ENCODE results near the gene TM9SF1. TPM values are rescaled to one million over a fixed set of nuclear protein-coding genes. Genes with fewer than 3 reads are reported as not detected.

The TM9SF1 gene
- total RNA-seq, 4 donors from 2014 or later: 44.6 to 64.4 (median 52.9) TPM

- TF ChIP-seq, protein P1, sequence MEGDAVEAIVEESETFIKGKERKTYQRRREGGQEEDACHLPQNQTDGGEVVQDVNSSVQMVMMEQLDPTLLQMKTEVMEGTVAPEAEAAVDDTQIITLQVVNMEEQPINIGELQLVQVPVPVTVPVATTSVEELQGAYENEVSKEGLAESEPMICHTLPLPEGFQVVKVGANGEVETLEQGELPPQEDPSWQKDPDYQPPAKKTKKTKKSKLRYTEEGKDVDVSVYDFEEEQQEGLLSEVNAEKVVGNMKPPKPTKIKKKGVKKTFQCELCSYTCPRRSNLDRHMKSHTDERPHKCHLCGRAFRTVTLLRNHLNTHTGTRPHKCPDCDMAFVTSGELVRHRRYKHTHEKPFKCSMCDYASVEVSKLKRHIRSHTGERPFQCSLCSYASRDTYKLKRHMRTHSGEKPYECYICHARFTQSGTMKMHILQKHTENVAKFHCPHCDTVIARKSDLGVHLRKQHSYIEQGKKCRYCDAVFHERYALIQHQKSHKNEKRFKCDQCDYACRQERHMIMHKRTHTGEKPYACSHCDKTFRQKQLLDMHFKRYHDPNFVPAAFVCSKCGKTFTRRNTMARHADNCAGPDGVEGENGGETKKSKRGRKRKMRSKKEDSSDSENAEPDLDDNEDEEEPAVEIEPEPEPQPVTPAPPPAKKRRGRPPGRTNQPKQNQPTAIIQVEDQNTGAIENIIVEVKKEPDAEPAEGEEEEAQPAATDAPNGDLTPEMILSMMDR (IDR thresholded peaks at IDR 0.05): no peak
- no peak for TF ChIP-seq POLR2A (IDR thresholded peaks at IDR 0.05)
- no peak for DNase-seq (ENCODE audit: low spot score in 2 of 2)
- 94 to 95% methylated on average over 15 of the region's 15 CpGs for WGBS, 2 donors
- intact Hi-C loops (cut with DNase I; ENCODE audit: low total_unique reads): no loop called here
- H3K4me3 ChIP-seq (ENCODE audit: low read depth, poor library complexity, severe bottlenecking): no peak overlapping the region
Observed at GRCh38 chr14:24192933-24193332, 2.3 kb downstream of the TM9SF1 start.

- WGBS, 2 donors: 87 to 90% methylated on average over 10 of the region's 10 CpGs
Observed at GRCh38 chr14:24190416-24190815, 4.8 kb downstream of the TM9SF1 start.

DNA sequence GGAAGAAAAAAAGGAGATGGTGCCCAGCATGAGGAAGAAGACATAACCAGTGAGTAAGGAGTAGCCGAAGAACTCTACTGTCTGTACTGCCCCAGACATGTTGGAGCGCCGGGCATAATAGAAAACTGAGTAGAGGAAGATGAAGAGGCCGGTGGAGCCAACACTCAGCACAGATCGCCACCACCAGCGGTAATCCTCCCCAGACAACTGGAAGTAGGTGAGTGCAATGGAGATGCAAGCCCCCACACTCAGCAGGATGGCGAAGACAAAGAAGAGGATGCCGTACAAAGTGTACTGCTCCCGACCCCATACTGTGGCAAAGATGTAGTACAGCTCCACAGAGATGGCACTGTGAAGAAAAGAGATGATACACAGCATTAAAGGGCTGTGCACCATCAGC lies 5.8 kb downstream of the TM9SF1 start:
- no peak overlapping the region for H3K4me3 ChIP-seq (ENCODE audit: low read depth, poor library complexity, severe bottlenecking)
- DNase-seq (ENCODE audit: low spot score in 2 of 2): no peak
- TF ChIP-seq, protein P1 (IDR thresholded peaks at IDR 0.05): no peak
- TF ChIP-seq POLR2A (IDR thresholded peaks at IDR 0.05): no peak
- WGBS, 2 donors: 91 to 94% methylated on average over 9 of the region's 9 CpGs
- intact Hi-C loops (cut with DNase I; ENCODE audit: low total_unique reads): no loop called here

More at GRCh38 chr14:24190416-24190815, 4.8 kb downstream of the TM9SF1 start:
- intact Hi-C loops (cut with DNase I; ENCODE audit: low total_unique reads): no loop called here
- H3K4me3 ChIP-seq (ENCODE audit: low read depth, poor library complexity, severe bottlenecking): no peak overlapping the region
- no peak for DNase-seq (ENCODE audit: low spot score in 2 of 2)
- TF ChIP-seq, protein P1 (IDR thresholded peaks at IDR 0.05): no peak
- TF ChIP-seq POLR2A (IDR thresholded peaks at IDR 0.05): no peak

- intact Hi-C loops (cut with DNase I; ENCODE audit: low total_unique reads): no loop called here
- TF ChIP-seq, protein P1 (IDR thresholded peaks at IDR 0.05): no peak
- TF ChIP-seq POLR2A (IDR thresholded peaks at IDR 0.05): no peak
- no peak overlapping the region for H3K4me3 ChIP-seq (ENCODE audit: low read depth, poor library complexity, severe bottlenecking)
- no peak for DNase-seq (ENCODE audit: low spot score in 2 of 2)
- 0% methylated on average over 3 of the region's 3 CpGs for WGBS, 2 donors
Observed at GRCh38 chr14:24189059-24189375, 6.2 kb downstream of the TM9SF1 start.

GRCh38 chr14:24188251-24189058 lies 6.8 kb downstream of the TM9SF1 start, which contains the start of gene IPO4:
Gene IPO4, minus strand, starts transcription at chr14:24188816. Its CDS starts 29 bp downstream, at chr14:24188787.
- TF ChIP-seq, protein P1 (IDR thresholded peaks at IDR 0.05): peak in 1 of 3 donors; percentile 40
- TF ChIP-seq POLR2A (IDR thresholded peaks at IDR 0.05): no peak
- intact Hi-C loops (cut with DNase I; ENCODE audit: low total_unique reads): no loop called here
- H3K4me3 ChIP-seq (ENCODE audit: low read depth, poor library complexity, severe bottlenecking): peak within 1 kb of the TSS; percentile 46
- peak; percentile 96 to 99 for DNase-seq (ENCODE audit: low spot score in 2 of 2)
- WGBS, 2 donors: 0 to 1% methylated on average over 40 to 52 of the region's 65 CpGs

All from lower leg skin (tissue), 4 donors.